Activated CD8-positive, alpha-beta T cell treated with anti-CD3 and anti-CD28 coated beads for 36 hours (primary cell): Measurements from ENCODE around the gene PIGU. TPM values are rescaled to one million over a fixed set of nuclear protein-coding genes. Genes with fewer than 3 reads are reported as not detected.

Source experiments
- ATAC-seq: fragments of 200-7000 bp; cut with Tn5 transposase; one replicate; pipeline ENCODE4 v1.10.0; 2021; ENCODE audit warnings: mild to moderate bottlenecking, moderate library complexity
- CTCF ChIA-PET: fragments of 350-600 bp; sonication (Branson Sonifier 250); formaldehyde crosslinking; loops from one replicate; lab custom pipeline; 2021; ENCODE audit warnings: antibody characterized with exemption; lab: Charles Lee
- POLR2A ChIA-PET: fragments of 350-600 bp; sonication (Branson Sonifier 250); formaldehyde crosslinking; loops from one replicate; lab custom pipeline; 2021; ENCODE audit warnings: antibody characterized with exemption; lab: Charles Lee
- DNase-seq: peaks from one replicate; pipeline ENCODE4 v3.0.0-alpha.2; 2020
- H3K27ac Mint-ChIP-seq: one replicate; pipeline ENCODE4 v1.8.0; 2021; ENCODE audit warnings: mild to moderate bottlenecking, mixed read lengths
- H3K27me3 Mint-ChIP-seq: one replicate; pipeline ENCODE4 v1.8.0; 2021; ENCODE audit warnings: mixed read lengths
- H3K36me3 Mint-ChIP-seq: one replicate; pipeline ENCODE4 v1.8.0; 2021; ENCODE audit warnings: low read depth, mixed read lengths
- H3K4me1 Mint-ChIP-seq: one replicate; pipeline ENCODE4 v1.8.0; 2021; ENCODE audit warnings: low read depth, mixed read lengths
- H3K4me3 Mint-ChIP-seq: one replicate; pipeline ENCODE4 v1.8.0; 2021; ENCODE audit warnings: mild to moderate bottlenecking, moderate library complexity, mixed read lengths
- H3K9me3 Mint-ChIP-seq: one replicate; pipeline ENCODE4 v1.8.0; 2021; ENCODE audit warnings: mixed read lengths
- CTCF ChIP-seq: fragments of 200-600 bp; IDR thresholded peaks from one replicate; pipeline ENCODE4 v1.8.0; 2022; ENCODE audit warnings: antibody characterized with exemption, mild to moderate bottlenecking
- intact Hi-C: fragments of 100-400 bp; cut with micrococcal nuclease; formaldehyde crosslinking; loops from one replicate; pipeline ENCODE4 v1.10.0; 2022
- total RNA-seq, 2 experiments: library from RNA; stranded (reverse); gene quantifications; one replicate each; pipeline ENCODE4 v1.2.3, GENCODE V29; 2021

Gene PIGU
- total RNA-seq, 2 experiments from 2014 or later = 19.4 to 20.9 TPM

DNA sequence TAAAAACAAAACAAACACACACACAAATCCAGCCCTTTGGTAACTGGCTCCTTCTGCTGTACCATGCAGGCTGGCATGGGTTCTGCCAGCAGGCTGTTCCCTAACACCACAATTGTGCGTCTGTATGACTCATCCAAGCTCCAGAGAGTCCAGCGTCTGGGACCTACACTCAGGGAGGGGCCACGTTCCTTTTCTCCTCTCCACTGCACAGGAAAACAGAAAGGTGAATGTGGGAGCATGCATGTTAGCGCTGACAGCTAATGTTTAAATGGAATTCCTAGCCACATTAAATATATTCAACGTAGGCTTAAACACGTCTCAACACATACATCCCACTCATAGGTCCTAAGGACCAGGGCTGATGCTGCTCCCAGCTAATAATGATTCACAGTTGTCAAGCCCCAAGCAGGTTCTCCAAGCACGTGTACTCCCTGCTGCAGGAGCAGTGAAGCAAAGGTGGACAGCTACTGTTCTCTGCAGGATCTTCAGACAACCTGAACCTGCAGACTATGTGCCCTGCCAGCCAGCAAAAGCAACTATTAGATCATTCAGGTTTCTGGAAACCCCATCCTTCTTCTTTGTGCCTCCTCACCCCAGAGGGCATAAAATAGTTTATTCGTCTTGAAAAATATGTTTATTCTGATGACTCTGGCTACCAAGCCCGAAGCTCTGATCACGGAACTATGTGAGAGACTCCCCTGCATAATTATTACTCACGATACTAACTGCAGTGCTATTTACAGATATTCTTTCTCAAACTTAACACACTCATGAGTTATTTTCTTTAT is 97.5 kb downstream of the PIGU start:
- H3K9me3 Mint-ChIP-seq = no peaks in the 10 kb centered on the region
- ATAC-seq = no peak
- H3K4me3 Mint-ChIP-seq = no peak overlapping the region
- H3K4me1 Mint-ChIP-seq = peaks cover 23% of the 10 kb centered on the region
- no peak for TF ChIP-seq CTCF
- ChIA-PET CTCF (interaction anchor here (1.1 to 1.4 kb wide), 2 partner anchors 8 to 267 kb away, joined by 3 read pairs; no protein-coding TSS in a partner anchor), POLR2A (interaction anchor here (0.6 to 1.4 kb wide), 2 partner anchors 29 to 124 kb away, joined by 3 read pairs; no protein-coding TSS in a partner anchor)
- H3K27ac Mint-ChIP-seq = no peak overlapping the region
- H3K36me3 Mint-ChIP-seq = peaks cover 10% of the 10 kb centered on the region
- intact Hi-C loops = no loop called here
- no peaks in the 10 kb centered on the region for H3K27me3 Mint-ChIP-seq
- DNase-seq = no peak

GRCh38 chr20:34578521-34578920 is 98.4 kb downstream of the PIGU start:
- ChIA-PET CTCF (interaction anchor here (1.1 to 1.3 kb wide), 2 partner anchors 266 to 267 kb away, joined by 3 to 4 read pairs; no protein-coding TSS in a partner anchor), POLR2A (no interaction called here)
- DNase-seq = no peak
- Mint-ChIP-seq H3K4me1 (peaks cover 23% of the 10 kb centered on the region), H3K27me3 (no peaks in the 10 kb centered on the region), H3K27ac (no peak overlapping the region), H3K9me3 (no peaks in the 10 kb centered on the region), H3K36me3 (peaks cover 11% of the 10 kb centered on the region), H3K4me3 (no peak overlapping the region)
- intact Hi-C loops = no loop called here
- TF ChIP-seq CTCF = no peak
- no peak for ATAC-seq

- CTCF ChIA-PET = interaction anchor here (1.3 kb wide), 1 partner anchor 265 kb away, joined by 4 read pairs; no protein-coding TSS in a partner anchor
- Mint-ChIP-seq H3K4me1 (peaks cover 23% of the 10 kb centered on the region), H3K4me3 (no peak overlapping the region), H3K27me3 (no peaks in the 10 kb centered on the region), H3K36me3 (peaks cover 11% of the 10 kb centered on the region), H3K9me3 (no peaks in the 10 kb centered on the region), H3K27ac (no peak overlapping the region)
- intact Hi-C loops = no loop called here
- POLR2A ChIA-PET = interaction anchor here (0.5 kb wide), 1 partner anchor 517 kb away, joined by 3 read pairs; no protein-coding TSS in a partner anchor
- ATAC-seq (no peak), DNase-seq (no peak)
- TF ChIP-seq CTCF = no peak
Observed at GRCh38 chr20:34578025-34578424, 98.9 kb downstream of the PIGU start.

DNA sequence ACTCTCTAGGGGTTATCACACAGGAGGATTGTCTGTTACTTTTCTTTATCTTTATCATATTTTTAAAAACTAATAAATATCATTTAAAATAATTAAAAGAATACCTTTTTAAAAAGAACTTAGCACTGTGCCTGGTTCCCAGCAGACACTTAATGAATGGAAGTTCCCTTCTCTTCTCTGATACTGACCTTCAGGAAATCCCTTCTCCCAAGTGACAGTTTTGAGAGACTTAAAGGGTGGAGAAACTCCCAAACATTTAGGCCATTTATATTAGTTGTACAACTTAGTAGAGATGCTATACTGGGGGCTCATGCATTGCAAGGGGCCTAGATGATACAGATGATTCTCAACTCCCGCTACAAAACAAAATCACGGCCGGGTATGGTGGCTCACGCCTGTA is 99.8 kb downstream of the PIGU start:
- H3K27me3 Mint-ChIP-seq = no peaks in the 10 kb centered on the region
- ChIA-PET POLR2A (no interaction called here), CTCF (interaction anchor here (1.3 kb wide), 1 partner anchor 264 kb away, joined by 4 read pairs; no protein-coding TSS in a partner anchor)
- ATAC-seq (no peak), DNase-seq (no peak)
- peaks cover 11% of the 10 kb centered on the region for H3K36me3 Mint-ChIP-seq
- no peak for TF ChIP-seq CTCF
- intact Hi-C loops = no loop called here
- peaks cover 21% of the 10 kb centered on the region for H3K4me1 Mint-ChIP-seq
- H3K27ac Mint-ChIP-seq = no peak overlapping the region
- H3K9me3 Mint-ChIP-seq = no peaks in the 10 kb centered on the region
- no peak overlapping the region for H3K4me3 Mint-ChIP-seq

DNA sequence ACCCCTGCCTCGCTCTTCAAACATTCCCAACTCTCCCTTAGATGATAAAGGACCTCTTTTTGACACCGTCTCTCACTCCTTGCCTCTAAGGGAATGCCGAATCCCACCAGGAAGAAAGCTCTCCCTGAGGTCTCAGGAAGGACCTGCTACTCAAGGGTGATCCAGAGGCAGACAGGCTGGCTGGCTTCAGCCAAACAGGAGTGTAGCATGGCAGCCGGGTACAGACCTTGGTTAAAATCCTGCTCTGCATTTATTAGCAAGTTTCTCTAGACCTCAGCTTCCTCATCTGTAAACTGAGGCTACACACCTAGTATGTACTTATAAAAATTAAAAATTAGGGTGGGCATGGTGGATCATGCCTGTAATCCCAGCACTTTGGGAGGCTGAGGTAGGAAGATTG is 101.1 kb downstream of the PIGU start:
- ChIA-PET POLR2A (no interaction called here), CTCF (no interaction called here)
- TF ChIP-seq CTCF = no peak
- no peaks in the 10 kb centered on the region for H3K9me3 Mint-ChIP-seq
- no peaks in the 10 kb centered on the region for H3K27me3 Mint-ChIP-seq
- H3K36me3 Mint-ChIP-seq = peaks cover 14% of the 10 kb centered on the region
- intact Hi-C loops = no loop called here
- no peak for DNase-seq
- H3K27ac Mint-ChIP-seq = no peak overlapping the region
- H3K4me1 Mint-ChIP-seq = peaks cover 17% of the 10 kb centered on the region
- no peak for ATAC-seq
- no peak overlapping the region for H3K4me3 Mint-ChIP-seq
